AG04449 (cell line): ENCODE results near the gene PSTK.

ENCODE experiments used
- CTCF ChIA-PET: fragments of 350-600 bp; formaldehyde crosslinking; extraction: SDS; loops from one replicate; lab custom pipeline; 2021; ENCODE audit warnings: antibody characterized with exemption; lab: Yijun Ruan, JAX
- POLR2A ChIA-PET: fragments of 400-600, 350-600 bp; formaldehyde crosslinking; extraction: SDS; loops from one replicate; lab custom pipeline; 2020; ENCODE audit warnings: antibody characterized with exemption, inconsistent platforms; lab: Yijun Ruan, JAX
- DNase-seq: peaks from one replicate; pipeline ENCODE4 v3.0.0-alpha.2; 2010; ENCODE audit warnings: low read depth, low spot score
- H3K4me3 ChIP-seq: 2 replicates; pipeline ENCODE4 v1.5.1; 2011; ENCODE audit warnings: low read depth, mild to moderate bottlenecking, control low read depth, low read length
- TF ChIP-seq, protein P1 (sequence below): IDR thresholded peaks from one replicate; pipeline ENCODE4 v1.5.1; 2011; ENCODE audit warnings: mild to moderate bottlenecking, moderate library complexity, low read length, control low read depth, inconsistent platforms; ENCODE audit not compliant: insufficient read depth; ENCODE audit errors: missing control alignments

PSTK gene

DNA sequence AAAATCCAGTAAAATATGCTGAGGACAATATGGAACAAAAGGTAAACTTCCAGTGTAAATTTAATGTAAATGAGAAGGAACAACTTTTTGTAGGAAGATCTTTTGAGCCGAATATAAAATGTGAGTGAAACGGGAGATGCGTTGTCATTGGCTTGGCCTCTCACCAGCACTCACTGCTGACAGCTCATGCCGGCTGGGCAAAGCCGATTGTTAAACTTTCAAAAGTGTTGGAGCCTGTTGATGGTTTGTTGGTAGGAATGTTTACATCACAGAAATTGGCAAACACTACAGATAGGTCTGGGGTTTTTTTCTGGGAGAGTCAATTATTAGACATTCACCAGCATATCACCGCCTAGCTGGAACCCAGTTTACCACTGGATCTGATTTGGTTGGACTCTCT lies 6.1 kb downstream of the PSTK start:
- no peak overlapping the region for H3K4me3 ChIP-seq
- ChIA-PET CTCF (no interaction called here), POLR2A (no interaction called here)
- TF ChIP-seq, protein P1, sequence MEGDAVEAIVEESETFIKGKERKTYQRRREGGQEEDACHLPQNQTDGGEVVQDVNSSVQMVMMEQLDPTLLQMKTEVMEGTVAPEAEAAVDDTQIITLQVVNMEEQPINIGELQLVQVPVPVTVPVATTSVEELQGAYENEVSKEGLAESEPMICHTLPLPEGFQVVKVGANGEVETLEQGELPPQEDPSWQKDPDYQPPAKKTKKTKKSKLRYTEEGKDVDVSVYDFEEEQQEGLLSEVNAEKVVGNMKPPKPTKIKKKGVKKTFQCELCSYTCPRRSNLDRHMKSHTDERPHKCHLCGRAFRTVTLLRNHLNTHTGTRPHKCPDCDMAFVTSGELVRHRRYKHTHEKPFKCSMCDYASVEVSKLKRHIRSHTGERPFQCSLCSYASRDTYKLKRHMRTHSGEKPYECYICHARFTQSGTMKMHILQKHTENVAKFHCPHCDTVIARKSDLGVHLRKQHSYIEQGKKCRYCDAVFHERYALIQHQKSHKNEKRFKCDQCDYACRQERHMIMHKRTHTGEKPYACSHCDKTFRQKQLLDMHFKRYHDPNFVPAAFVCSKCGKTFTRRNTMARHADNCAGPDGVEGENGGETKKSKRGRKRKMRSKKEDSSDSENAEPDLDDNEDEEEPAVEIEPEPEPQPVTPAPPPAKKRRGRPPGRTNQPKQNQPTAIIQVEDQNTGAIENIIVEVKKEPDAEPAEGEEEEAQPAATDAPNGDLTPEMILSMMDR, result no peak
- no peak for DNase-seq

DNA sequence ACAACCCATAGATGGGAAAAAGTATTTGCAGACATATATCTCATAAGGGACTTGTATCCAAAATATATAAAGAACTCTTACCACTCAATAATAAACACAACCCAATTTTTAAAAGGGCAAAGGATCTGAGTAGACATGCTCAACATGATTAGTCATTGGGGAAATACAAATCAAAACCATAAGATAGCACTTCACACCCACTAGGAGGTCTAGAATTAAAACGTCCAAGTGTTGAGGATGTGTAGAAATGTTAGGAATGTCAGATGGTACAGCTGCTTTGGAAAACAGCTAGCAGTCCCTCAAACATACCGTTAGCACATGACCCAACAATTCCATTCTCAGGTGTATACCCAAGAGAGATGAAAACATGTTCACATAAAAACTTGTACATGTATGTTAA lies 8.3 kb downstream of the PSTK start:
- CTCF ChIA-PET, result interaction anchor here (1.2 kb wide), 1 partner anchor 9 kb away, joined by 3 read pairs; the partner anchor contains the start of gene PSTK
- DNase-seq, result no peak
- POLR2A ChIA-PET, result no interaction called here
- TF ChIP-seq, protein P1, result no peak
- no peak overlapping the region for H3K4me3 ChIP-seq

DNA sequence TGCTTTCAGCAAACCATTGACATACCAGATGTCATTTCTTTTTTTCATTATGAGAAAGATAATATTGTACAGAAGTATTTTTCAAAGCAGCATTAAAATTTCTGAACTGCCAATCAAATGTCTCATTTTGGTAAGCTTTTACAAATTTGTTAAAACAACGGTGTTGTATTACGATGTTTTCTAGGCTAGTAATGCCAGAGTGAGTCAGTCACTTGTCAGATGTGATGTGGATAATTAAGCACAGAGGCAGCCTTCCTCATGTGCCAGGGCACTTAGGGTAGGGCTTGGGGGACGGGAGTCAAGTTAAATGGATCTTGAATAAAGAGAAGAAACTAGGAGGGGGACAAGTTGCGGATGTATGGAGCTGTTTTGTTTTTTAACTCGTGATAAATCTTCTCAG lies 10.1 kb downstream of the PSTK start:
- ChIA-PET POLR2A (no interaction called here), CTCF (interaction anchor here (3.1 kb wide), 1 partner anchor 10 kb away, joined by 31 read pairs; the partner anchor contains the start of gene PSTK)
- H3K4me3 ChIP-seq, result no peak overlapping the region
- TF ChIP-seq, protein P1, result no peak
- no peak for DNase-seq

DNA sequence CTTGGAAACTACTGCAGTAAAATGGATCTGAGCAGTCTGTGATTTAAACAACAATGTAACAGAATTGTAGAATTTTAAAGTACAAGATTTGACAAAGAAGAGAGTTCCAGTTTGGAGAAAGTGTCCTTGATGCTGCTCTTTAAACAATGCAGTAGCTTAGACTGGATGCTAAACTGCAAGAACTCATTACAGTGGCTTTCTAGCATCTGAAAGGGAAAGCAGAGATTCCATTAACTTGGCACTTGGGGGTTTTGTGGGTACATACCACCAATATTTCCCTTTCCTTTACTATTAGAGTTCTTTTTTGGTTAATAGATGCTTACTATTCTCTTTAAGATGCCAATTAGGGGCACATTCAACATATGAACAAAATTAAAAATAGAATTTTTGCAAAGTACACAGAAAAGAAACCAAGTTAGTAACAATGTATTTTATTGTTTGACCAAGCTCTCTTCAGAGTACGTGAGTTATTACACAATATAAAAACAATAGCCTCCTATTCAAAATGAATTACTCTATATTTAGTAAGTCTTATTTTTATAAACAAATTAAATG lies 11.9 kb downstream of the PSTK start:
- POLR2A ChIA-PET, result no interaction called here
- CTCF ChIA-PET, result interaction anchor here (3.1 kb wide), 1 partner anchor 11 kb away, joined by 31 read pairs; the partner anchor contains the start of gene PSTK
- TF ChIP-seq, protein P1, result no peak
- no peak overlapping the region for H3K4me3 ChIP-seq
- DNase-seq, result no peak

DNA sequence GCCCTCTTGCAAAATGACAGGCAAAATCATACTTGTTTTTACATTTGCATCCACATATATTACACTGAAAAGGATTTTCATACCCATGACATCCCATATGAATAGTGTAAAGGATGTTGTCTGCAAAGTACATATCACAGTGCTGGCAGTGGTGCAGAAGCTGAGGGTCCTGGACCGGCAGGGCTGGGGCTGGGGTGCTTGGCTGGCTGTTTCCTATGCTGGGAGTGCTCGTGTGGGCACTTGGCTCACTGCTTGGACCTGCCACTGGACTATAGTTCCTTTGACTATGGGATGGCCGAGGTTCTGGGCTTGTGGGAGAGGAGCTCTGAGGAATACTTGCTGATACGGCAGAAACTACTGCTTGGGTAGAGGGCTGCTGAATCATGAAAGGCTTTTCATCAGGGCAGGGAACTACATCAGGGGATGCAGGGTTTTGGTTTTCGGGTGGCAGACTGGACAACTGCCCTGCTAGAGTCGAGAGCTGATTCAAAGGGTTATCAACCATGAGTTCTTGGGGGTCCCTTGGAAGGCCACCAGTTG lies 13.7 kb downstream of the PSTK start:
- TF ChIP-seq, protein P1, result no peak
- CTCF ChIA-PET, result no interaction called here
- no peak overlapping the region for H3K4me3 ChIP-seq
- no peak for DNase-seq
- POLR2A ChIA-PET, result no interaction called here

DNA sequence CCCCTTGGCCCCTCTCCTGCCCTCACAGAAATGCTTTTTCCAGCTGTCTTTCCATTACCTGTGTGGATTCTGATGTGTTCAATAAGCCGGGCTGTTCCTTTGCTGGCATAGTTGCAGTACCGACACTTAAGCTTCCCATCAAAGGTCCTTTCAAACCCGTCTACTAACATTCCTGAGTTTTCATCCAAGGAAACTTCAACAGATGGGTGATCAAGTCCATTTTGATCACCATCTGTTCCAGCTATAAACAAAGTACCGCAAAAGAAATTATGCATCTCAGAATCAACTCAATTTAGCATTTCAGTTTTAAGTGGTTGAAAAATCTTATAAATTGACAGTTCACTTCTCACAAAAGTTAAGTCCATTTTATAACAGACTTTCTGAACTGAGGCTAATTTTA lies 15.7 kb downstream of the PSTK start:
- H3K4me3 ChIP-seq, result no peak overlapping the region
- TF ChIP-seq, protein P1, result no peak
- ChIA-PET POLR2A (no interaction called here), CTCF (interaction anchor here (0.9 to 1.4 kb wide), 2 partner anchors 13 to 15 kb away, joined by 3 to 4 read pairs; no protein-coding TSS in a partner anchor)
- no peak for DNase-seq
